ENCODE results near the gene TTLL10.
"Not testable (repeated sequence)": the region's sequence is repeated elsewhere in the genome, so short reads cannot be mapped to it uniquely, and the experiment has no call there.

TTLL10 gene

DNA sequence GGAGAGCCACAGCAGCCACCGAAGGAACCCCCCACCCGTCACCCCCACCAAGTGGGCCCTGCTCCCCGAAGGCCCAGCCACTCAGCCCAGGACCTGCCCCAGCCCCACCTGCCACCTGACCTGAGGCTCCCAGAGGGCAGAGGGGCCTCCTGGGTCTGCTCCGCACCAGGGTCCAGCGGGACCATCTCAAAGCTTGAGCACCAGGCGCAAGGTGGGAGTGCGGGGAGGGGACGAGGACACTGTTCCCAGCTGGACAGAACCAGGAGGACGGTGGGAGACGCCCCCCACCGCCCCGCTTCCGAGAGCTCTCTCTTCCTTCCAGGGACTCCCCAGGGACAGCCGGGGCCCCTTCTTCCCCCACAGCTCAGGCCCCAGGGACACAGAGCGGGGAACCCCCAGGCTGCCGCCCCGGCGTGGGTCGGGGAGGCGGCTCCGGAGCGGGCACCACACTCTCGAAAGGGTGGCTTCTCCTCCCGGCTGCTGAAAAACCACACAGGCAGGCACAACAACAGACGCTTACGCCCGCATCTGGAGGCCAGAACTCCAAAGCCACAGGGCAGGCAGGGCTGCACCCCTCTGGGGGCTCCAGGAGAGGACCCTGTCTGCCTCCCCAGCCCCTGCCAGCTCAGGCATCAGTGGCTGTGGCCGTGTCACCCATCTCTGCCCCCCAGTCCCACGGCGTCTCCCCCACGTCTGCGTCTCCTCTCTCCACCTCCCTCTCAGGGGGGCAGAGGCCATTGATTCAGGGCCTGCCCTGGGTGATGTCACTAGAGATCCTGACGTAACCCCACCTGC, 1.9 kb upstream of the TTLL10 start:
- DNase-seq: no peak

DNA sequence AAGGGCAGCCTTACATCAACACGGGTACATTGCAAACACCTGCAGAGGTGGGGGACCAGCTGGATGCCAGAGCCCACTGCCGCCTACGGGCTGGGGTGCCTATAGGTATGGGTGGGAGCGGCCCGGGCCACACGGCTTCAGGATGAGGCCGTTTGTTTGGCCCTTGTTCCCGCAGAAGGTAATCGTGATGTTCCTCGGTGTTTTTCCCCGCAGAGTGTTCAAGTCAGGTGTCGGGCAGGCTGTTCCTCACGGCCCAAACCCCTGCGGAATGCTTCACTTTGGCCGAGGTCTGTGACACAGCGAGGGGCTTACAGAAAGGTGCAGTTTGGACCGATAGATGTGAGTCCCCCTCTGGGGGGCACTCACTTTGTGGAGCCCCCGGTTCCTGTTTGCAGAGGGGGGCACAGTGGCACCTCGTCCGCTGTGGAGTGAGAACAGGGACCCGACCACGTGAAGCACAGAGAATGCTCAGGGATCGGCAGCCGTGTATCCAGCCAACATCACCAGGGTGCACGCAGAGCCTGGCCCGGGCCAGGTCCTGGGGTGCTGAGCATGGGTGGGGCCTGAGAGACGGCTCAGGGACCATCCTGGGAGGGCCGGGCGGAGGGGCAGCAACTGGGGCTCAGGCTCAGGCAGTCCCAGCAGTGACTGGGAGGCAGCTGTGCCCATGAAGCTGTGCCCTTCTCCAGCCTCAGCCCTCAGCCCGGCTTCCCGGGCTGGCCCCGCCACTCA, 453 bp upstream of the TTLL10 start:
- no peak for DNase-seq

DNA sequence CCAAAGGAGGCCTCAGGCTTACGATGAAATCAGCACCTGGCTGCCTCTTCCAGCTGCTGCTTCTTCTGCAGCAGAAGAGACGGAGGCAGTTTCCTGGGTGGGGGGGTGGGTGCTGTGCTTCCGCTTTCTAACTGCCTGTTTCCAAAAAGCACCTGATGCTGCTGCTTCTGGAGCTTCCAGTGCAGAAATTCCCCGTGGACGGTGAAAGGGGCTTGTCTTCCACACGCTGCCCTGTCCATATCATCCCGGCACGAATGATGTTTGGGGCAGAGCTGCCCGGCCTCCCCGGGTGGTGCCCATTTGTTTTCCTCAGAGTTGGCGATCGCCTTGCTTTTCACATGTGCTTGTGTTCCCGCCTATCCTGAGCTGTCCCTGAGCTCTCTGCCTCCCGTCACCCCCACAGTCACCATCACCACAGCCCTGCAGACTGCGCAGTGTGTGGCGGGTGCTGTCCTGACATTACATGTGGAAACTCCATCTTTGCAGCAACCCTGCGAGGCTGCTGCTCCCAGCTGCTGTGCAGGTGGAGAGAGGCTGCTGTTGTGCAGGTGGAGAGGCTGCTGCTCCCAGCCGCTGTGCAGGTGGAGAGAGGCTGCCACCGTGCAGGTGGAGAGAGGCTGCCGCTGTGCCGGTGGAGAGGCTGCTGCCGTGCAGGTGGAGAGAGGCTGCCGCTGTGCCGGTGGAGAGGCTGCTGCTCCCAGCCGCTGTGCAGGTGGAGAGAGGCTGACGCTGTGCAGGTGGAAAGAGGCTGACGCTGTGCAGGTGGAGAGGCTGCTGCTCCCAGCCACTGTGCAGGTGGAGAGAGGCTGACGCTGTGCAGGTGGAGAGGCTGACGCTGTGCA, 1.8 kb downstream of the TTLL10 start:
- DNase-seq: no peak

DNA sequence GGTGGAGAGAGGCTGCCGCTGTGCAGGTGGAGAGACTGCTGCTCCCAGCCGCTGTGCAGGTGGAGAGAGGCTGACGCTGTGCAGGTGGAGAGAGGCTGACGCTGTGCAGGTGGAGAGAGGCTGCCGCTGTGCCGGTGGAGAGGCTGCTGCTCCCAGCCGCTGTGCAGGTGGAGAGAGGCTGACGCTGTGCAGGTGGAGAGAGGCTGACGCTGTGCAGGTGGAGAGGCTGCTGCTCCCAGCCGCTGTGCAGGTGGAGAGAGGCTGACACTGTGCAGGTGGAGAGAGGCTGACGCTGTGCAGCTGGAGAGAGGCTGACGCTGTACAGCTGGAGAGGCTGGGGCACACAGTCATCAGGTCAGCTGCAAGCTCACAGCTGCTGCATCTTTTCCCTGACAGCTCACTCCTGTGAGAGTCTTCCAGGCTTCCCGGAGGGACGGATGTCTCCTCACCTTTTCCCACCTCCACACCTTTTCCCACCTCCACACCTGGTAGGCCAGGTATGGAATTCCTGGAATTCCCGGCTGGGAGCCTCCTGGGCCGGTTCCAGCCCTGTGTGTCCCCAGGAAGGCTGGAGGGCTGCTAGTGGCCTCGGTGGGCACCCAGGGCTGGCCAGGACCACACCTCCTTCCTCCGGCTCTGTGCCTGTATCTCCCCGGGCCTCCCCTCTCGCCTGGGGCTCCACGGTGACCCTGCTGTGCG, 2.5 kb downstream of the TTLL10 start:
- not testable (repeated sequence) for DNase-seq

DNA sequence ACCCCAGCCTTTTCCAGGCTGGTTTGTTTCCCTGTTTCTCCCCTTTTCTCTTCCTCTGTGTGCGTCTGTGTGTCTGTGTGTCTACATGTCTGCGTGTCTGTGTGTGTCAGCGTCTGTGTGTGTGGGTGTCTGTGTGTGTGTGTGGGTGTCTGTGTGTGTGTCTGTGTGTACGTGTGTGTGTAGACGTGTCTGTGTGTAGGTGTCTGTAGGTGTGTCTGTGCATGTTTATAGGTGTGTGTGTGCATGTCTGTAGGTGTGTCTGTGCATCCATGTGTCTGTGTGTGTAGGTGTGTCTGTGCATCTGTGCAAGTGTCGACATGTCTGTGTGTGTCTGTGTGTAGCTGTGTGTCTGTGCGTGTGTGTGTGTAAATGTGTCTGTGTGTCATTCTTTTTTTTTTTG, 3.3 kb downstream of the TTLL10 start:
- DNase-seq: no peak

DNA sequence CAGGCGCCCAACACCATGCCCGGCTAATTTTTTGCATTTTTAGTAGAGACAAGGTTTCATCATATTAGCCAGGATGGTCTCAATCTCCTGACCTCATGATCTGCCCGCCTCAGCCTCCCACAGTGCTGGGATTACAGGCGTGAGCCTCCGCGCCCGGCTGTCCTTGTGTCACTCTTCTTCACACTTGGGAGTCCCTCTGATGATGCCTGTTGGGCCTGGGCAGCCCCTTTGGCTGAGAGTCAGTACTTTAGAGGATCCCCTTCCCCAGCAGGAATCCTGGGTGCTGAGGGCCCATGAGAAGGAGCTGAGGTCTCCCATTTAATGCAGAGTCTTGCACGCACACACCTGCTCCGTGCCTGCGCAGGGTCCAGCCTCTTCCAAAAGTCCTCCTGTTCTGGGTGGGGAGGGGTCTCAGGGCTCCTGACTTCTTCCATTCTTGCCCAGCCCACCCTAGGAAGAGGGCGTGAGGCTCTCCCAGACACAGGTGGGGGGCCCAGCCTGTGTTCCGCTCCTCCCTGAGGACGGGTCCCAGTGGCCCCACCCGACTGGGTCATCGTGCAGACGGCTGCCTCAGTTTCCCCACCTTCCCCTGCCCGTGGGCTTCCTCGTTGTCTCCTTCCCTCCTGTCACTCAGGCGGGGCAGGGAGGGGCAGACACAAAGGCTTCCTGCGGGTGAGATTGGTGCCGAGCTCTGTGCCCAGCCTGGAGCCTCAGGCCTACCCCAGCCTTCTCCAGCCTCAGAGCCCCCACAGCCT, 3.9 kb downstream of the TTLL10 start:
- no peak for DNase-seq

DNA sequence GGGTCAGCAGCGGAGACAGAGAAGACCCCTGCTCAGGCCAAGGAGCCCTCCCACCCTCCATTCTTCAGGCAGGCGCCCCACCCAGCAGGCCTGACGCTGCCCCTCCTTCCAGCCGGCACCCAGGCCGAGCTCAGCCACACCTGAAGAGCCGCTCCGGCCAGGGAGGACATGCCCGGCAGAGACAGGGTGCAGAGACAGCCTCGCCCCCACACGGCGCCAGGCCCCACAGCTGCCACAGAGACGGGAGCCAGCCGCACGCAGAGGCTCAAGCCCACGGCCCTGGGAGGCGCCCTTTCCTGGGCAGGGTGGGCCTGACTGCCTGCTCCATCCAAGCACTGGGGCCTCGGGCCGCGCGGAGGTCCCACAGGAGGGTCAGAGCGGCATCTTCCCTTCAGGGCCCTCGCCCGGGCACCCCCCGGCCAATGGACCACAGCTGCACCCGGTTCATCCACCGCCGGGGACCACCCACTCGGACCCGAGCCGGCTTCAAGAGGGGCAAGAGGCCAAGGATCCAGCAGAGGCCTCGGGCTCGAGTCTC, 5.2 kb downstream of the TTLL10 start:
- DNase-seq: no peak

DNA sequence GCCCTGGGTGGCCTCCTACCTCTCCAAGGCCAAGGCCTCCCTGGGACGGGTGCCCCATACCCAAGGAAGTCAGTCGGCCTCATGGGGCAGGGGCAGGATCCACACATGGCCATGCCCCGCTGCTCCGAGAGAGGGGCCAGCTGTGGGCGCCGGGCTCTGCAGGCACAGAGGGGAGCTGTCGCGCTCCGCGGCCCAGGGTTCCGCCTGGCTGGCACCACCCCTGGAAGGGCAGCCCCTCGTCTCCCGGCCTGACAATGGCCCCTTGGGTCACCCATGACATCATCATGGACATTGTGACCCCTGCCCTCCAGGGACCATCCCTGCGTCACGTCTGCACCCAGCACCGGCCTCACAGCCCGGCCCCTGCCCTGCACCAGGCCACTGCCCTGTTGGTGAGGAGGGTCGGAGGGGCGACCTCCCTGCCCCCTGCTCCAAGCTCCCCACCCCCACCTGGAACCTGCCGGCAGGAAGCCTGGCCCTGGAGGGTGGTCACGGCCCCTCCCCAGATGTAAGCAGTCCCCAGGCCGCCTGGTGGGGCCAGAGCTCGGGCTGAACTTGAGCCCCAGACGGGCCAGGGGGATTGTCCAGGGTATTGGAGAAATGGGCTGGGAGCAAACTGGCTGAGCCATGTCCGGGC, 5.8 kb downstream of the TTLL10 start:
- no peak for DNase-seq

DNA sequence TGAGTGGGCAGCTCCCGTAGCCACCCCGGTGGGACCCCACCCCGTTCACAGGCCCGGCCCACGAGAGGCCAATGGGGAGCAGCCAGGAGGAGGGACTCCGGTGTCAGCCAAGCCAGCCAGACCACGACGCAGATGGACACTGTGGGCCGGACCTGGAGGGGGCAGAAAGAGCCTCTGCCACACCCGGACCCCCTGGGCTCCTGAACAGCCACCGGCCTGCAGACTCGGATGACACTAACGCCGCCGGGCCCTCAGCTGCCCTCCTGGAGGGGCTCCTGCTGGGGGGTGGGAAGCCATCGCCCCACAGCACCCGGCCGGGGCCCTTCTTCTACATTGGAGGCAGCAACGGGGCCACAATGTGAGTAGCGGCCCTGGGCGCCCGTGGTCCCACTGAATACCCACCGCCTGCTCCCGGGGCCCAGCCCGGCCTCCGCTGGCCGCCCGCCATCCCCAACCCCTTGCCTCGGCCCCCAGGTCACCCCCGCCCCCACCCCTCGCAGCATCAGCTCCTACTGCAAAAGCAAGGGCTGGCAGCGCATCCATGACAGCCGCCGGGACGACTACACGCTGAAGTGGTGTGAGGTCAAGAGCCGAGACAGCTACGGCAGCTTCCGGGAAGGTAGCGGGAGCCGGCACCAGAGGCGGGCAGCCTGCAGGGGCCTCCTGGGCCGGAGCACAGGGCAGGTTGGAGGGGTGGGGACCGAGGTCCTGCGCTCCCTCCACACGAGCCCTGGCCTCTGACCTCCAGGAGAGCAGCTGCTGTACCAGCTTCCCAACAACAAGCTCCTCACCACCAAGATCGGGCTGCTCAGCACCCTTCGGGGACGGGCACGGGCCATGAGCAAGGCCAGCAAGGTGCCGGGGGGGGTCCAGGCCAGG, 6.5 kb downstream of the TTLL10 start:
- DNase-seq: no peak

DNA sequence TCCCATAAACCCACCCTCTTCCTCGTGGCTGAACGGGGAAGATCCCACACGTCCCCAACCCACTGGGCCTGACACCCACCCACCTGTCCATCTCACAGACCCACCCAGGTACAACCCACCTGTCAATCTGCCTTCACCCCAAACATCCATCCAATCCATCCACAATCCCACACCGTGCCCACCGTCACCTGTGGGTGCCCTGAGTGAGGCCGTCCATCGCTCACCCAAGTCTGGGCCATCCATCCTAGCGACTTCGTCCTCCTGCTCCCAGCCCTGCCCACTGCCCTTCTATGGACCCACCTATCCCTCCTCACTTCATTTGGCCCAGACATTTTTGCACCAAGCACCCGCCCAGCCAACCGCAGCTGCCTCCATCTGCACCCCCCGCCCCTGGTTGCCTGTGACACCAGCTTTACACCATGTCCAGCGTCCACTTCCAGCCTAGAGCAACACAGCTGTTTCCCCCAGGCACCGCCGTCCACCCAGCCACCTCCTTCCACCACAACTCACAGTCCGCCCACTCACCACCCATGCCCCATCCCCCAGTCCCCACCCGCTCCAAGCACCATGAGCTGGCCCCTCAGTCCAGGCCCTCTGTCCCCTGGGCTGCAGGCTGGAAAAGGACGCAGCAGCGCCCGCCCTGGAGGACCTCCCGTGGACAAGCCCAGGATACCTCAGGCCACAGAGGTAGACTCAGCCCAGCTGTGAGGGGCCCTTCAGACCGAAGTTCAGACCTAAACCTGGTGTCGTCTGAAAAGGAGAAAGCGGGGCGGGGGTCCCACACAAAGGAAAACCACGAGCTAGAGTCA, 7.7 kb downstream of the TTLL10 start:
- no peak for DNase-seq

DNA sequence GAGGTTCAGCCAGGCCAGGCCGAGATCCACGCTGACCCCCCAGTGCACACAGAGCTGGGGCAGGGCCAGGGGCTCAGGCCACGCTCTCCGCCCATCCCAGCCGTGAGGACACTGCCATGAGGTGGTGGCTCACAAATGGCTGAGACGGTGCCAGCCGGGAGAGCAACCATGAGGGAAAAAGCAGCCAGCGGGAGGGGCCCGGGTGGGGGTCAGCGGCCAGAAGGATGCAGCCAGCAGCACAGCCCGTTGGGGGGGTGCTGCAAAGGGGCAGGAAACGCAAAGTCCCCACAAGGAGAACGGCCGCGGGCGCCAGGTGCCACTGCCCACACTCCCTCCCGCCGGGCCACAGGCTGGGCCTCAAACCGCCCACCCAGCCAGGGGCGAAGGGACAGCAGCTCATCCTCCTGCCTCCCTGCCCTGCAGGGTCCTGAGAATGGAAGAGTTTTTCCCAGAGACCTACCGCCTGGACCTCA, 8.3 kb downstream of the TTLL10 start:
- no peak for DNase-seq

DNA sequence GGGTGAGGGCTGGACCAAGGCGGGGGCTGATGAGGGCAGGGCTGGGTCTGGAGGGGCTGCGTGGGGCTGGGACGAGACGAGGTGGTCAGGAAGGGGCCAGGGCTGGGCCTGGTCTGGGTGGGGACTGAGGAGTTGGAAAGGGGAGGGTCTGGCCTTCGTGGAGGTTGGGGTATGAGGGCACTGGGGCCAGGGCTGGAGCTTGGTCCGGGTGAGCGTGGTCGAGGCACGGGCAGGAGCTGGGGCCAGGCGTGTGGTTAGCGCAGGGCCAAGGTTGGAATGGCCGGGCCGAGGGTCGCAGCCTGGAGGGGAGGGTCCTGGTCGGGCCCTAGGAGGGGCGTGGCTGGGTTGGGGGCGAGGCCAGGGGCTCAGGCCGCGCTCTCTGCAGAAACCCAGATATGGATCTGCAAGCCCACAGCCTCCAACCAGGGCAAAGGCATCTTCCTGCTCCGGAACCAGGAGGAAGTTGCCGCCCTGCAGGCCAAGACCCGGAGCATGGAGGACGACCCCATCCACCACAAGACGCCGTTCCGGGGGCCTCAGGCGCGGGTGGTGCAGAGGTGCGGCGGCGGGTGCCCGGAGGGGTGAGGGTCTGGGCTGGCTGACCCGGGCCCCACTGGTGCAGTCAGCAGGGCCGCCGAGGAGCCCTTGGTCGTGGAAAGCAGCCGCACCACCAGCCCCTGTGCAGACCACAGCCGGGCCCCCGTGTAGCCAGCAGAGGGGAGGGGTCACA, 9.0 kb downstream of the TTLL10 start:
- no peak for DNase-seq

DNA sequence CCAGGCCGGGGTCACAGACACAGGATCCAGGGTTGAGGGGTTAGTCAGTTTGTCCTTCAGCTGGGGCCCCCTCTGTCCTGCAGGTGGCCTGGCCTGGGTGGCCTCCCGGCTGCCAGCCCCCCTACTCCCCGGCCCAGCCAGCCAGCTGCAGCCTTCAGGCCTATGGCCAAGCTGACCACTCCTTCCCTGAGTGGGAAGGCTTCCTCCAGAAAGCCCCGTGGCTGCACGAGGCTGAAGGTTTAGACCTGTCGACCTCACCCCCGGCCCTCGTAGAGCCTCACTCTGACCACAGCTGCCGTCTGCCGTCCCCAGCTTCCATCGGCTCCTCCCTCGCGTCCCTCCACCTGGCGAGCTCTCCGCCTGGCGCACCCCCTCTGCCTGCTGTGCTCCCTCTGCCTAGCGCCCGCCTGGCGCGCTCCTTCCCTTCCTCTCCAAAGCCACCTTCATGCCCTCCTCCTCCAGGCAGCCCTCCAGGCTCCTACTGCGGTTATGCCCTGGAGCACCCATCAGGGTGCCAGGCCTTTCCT, 9.6 kb downstream of the TTLL10 start:
- DNase-seq: no peak

DNA sequence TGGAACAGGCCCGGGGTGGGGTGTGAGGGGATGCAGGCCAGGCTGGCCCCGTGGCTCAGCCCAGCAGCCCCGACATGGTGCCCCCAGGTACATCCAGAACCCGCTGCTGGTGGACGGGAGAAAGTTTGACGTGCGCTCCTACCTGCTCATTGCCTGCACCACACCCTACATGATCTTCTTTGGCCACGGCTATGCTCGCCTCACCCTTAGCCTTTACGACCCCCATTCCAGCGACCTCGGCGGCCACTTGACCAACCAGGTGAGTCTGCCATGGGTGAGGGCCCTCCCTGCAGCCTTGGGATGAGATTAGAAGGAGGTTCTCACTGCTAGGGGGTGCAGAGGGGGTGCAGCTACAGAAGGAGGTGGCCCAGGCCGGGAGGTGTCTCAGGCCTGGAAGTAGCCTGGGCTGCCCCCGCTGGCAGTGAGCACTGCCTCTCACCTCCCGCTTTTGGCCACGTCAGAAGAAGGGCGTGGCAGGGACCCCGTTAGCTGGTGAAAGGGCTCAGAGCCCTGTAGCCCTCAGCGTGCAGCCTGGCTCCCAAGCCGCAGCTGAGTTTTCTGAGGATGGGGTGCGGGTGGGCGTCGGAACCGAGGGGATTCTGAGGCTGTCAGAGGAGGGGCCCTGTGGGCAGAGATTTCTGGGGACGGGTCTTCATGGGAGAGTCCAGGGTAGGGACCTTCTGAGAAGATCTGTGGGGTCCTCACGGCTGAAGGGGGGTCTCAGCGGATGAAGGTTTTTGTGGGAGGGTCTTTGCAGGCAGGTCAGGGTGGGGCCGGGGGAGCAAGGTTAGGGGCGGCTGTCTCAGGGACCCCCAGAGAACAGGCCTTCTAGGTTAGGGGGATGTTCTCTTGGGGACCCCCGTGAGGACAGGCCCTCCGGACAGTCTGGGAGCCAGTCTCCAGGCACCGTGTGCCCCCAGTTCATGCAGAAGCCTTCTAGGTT, 10.4 kb downstream of the TTLL10 start:
- DNase-seq: no peak

DNA sequence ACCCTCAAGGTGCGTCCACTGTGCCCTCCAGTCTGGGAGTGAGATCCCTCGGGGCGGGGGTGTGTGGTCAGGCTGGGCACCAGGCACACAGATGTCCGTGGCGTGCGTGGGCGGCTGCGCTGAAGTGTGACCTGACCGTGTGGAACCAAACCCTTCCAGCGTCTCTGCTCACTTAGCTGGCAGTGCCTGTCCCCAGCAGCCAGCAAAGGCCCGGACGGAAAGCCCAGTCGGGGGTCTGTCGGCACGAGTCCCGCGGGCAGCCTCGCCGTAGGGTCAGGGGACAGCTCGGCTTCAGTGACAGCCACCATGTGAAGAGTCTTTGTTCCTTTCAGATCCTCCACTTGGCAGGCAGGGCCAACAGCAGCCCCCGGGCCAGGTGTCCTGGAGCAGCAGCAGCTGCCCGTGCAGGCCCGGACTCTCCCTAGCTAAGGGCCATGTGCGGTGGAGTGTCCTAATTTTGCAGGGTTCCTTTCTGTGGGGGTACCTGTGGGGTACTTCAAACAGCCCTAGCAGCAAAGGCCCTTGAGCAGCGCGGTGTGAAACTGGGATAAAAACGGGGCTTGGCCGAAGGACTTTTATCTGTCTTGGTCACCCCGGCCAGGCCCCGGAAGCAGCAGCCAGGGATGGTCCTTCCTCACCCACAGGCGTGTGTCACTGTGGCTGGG, 11.6 kb downstream of the TTLL10 start:
- no peak for DNase-seq

DNA sequence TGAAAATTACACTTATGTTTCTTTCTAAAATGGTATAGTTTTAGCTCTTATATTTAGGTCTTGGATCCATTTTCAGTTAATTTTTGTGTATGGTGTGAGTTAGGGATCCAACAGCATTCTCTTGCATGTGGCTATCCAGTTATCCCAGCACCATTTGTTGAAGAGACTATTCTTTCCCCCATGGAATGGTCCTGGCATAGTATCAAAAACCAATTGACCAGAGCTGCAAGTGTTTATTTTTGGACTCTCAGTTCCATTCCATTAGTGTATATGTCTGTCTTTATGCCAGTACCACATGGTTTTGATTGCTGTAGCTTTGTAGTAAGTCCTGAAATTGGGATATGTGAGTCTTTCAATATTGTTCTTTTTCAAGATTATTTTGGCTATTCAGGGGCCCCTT, 14.3 kb downstream of the TTLL10 start:
- no peak for DNase-seq

DNA sequence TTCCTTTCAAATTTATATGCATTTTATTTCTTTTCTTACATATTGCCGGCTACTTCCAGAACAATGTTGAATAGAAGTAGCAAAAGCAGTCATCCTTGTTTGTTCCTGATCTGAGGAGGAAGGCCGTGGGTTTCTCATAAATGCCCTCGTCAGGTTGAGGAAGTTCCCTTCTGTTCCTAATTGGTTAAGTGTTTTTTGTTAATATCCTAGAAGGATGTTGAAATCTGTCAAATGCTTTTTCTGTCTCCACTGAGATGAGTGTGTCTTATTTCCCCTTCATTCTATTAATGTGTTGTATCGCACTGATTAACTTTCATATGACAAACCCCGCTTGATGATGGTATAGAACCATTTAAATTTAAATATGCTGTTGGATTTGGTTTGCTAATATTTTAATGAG, 15.4 kb downstream of the TTLL10 start:
- no peak for DNase-seq
